Keratinocyte (primary cell): Measurements from ENCODE around the gene ULK4. TPM values are rescaled to one million over a fixed set of nuclear protein-coding genes. Genes with fewer than 3 reads are reported as not detected.

ENCODE experiments used
- DNase-seq: peaks from one replicate; pipeline ENCODE4 v3.0.0-alpha.2; 2011; ENCODE audit warnings: low read depth, missing footprints, low spot score
- FAIRE-seq: peaks from 2 replicates; lab custom pipeline; 2011; peaks lifted over from hg19 to GRCh38; lab: Jason Lieb, UNC
- H2AFZ ChIP-seq: 2 replicates; pipeline ENCODE4 v1.6.0; 2012; ENCODE audit warnings: low read length, control low read depth, inconsistent platforms; ENCODE audit not compliant: control insufficient read depth
- H3K27ac ChIP-seq: 2 replicates; pipeline ENCODE4 v1.5.1; 2011; ENCODE audit warnings: low read length; ENCODE audit not compliant: control insufficient read depth, insufficient read depth
- H3K27me3 ChIP-seq: 3 replicates; pipeline ENCODE4 v1.6.0; 2011; ENCODE audit warnings: low read length; ENCODE audit not compliant: control insufficient read depth, insufficient read depth; ENCODE audit errors: extremely low read depth
- H3K36me3 ChIP-seq, 2 experiments: 2 replicates in 1 of 2; 3 replicates in 1 of 2; pipeline ENCODE4 v1.5.1; 2011; ENCODE audit warnings: low read length in 2 of 2, mild to moderate bottlenecking in 1 of 2; ENCODE audit not compliant: control insufficient read depth in 2 of 2, insufficient read depth in 2 of 2; ENCODE audit errors: extremely low read depth in 1 of 2
- H3K4me1 ChIP-seq: 3 replicates; pipeline ENCODE4 v1.5.1; 2011; ENCODE audit warnings: low read length; ENCODE audit not compliant: control insufficient read depth, insufficient read depth; ENCODE audit errors: extremely low read depth
- H3K4me2 ChIP-seq: 3 replicates; pipeline ENCODE4 v1.6.0; 2011; ENCODE audit warnings: low read depth, low read length; ENCODE audit not compliant: control insufficient read depth, insufficient read depth; ENCODE audit errors: extremely low read depth
- H3K4me3 ChIP-seq, 3 experiments: fragments of 200-600 bp in 1 of 3; sonication (generic) in 1 of 3; 2 replicates in 2 of 3; 3 replicates in 1 of 3; pipeline ENCODE4 v1.5.1; 2011 to 2016; ENCODE audit warnings: low read length in 3 of 3, mild to moderate bottlenecking in 3 of 3, control low read depth in 2 of 3, inconsistent platforms in 1 of 3, low read depth in 1 of 3, mixed read lengths in 1 of 3, mixed run types in 1 of 3, moderate library complexity in 1 of 3; ENCODE audit not compliant: control insufficient read depth in 2 of 3, insufficient read depth in 2 of 3; ENCODE audit errors: extremely low read depth in 1 of 3
- H3K79me2 ChIP-seq: 2 replicates; pipeline ENCODE4 v1.6.0; 2012; ENCODE audit warnings: low read length; ENCODE audit not compliant: control insufficient read depth, insufficient read depth
- H3K9ac ChIP-seq: 3 replicates; pipeline ENCODE4 v1.6.0; 2011; ENCODE audit warnings: low read length; ENCODE audit not compliant: control insufficient read depth, insufficient read depth; ENCODE audit errors: extremely low read depth
- H3K9me1 ChIP-seq: 3 replicates; pipeline ENCODE4 v1.6.0; 2011; ENCODE audit warnings: low read length; ENCODE audit not compliant: control insufficient read depth, insufficient read depth; ENCODE audit errors: extremely low read depth
- H3K9me3 ChIP-seq: 2 replicates; pipeline ENCODE4 v1.5.1; 2012; ENCODE audit warnings: low read depth, low read length; ENCODE audit not compliant: control insufficient read depth
- H4K20me1 ChIP-seq: 3 replicates; pipeline ENCODE4 v1.6.0; 2011; ENCODE audit warnings: low read length; ENCODE audit not compliant: control insufficient read depth, insufficient read depth; ENCODE audit errors: extremely low read depth
- EZH2 ChIP-seq: IDR thresholded peaks from one replicate; pipeline ENCODE4 v1.6.1; 2012; ENCODE audit warnings: inconsistent platforms, mild to moderate bottlenecking, low read length, moderate library complexity
- dilution Hi-C: fragments of 300-500 bp; cut with MboI; formaldehyde crosslinking; loops from one replicate; pipeline ENCODE4 v1.7.0; 2020; ENCODE audit warnings: low sequenced_read_pairs; ENCODE audit not compliant: extremely low pct_ligation_motif_present
- polyA plus RNA-seq, 5 experiments: library from polyadenylated mRNA; depleted of rRNA in 3 of 5; stranded (reverse) in 3 of 5; stranded (forward) in 1 of 5; unstranded in 1 of 5; fragments of >200 nt; gene quantifications; 1 replicate in 1 of 5; 2 replicates in 3 of 5; 3 replicates in 1 of 5; pipeline versions ENCODE4 v1.2.1 to v1.2.3, GENCODE V29; 2011 to 2012; ENCODE audit warnings: missing spikeins in 2 of 5, low read depth in 1 of 5, low replicate concordance in 1 of 5
- TF ChIP-seq, protein P1 (sequence below), 3 experiments: IDR thresholded peaks in 1 of 3; conservative IDR thresholded peaks in 1 of 3; optimal IDR thresholded peaks in 1 of 3; 2 replicates in 2 of 3; 3 replicates in 1 of 3; pipeline versions ENCODE3 to v1.5.1; 2011; ENCODE audit warnings: low read length in 3 of 3, mild to moderate bottlenecking in 3 of 3, moderate library complexity in 2 of 3, control low read depth in 1 of 3, inconsistent platforms in 1 of 3; ENCODE audit not compliant: insufficient read depth in 2 of 3; ENCODE audit errors: extremely low read depth in 1 of 3

ULK4 gene
- polyA plus RNA-seq, 1 donor (not counting 4 experiments of a cell fraction or from before 2014, with no cell fraction given), result 6.1 TPM

DNA sequence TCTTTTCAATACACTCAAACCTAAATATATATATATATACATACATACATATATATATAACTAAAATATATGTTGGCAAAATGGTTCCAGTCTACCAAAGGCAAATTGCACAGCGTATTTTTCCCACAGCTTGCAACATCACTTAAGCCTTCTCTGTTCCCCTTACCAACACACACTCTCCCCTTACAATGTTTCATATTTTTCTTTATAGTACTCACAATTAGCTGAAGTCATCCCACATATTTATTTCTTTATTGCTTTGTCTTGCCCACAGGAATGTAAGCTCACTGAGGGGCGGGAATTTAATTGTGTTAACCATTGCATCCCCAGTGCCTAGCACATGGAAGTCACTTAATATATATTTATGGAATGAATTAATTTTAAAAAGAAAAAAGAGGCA is 288.3 kb downstream of the ULK4 start:
- Histone ChIP-seq H3K9me1 (no peaks in the 10 kb centered on the region), H3K9me3 (no peaks in the 10 kb centered on the region), H3K4me3 (no peak overlapping the region), H3K4me2 (no peak overlapping the region), H4K20me1 (no peaks in the 10 kb centered on the region), H3K27me3 (no peaks in the 10 kb centered on the region), H3K36me3 (no peaks in the 10 kb centered on the region), H3K4me1 (no peaks in the 10 kb centered on the region), H2AFZ (no peak overlapping the region), H3K27ac (no peak overlapping the region), H3K9ac (no peak overlapping the region), H3K79me2 (no peaks in the 10 kb centered on the region)
- dilution Hi-C loops, result no loop called here
- TF ChIP-seq, protein P1, sequence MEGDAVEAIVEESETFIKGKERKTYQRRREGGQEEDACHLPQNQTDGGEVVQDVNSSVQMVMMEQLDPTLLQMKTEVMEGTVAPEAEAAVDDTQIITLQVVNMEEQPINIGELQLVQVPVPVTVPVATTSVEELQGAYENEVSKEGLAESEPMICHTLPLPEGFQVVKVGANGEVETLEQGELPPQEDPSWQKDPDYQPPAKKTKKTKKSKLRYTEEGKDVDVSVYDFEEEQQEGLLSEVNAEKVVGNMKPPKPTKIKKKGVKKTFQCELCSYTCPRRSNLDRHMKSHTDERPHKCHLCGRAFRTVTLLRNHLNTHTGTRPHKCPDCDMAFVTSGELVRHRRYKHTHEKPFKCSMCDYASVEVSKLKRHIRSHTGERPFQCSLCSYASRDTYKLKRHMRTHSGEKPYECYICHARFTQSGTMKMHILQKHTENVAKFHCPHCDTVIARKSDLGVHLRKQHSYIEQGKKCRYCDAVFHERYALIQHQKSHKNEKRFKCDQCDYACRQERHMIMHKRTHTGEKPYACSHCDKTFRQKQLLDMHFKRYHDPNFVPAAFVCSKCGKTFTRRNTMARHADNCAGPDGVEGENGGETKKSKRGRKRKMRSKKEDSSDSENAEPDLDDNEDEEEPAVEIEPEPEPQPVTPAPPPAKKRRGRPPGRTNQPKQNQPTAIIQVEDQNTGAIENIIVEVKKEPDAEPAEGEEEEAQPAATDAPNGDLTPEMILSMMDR (optimal IDR thresholded peaks at IDR 0.05 in 1 of 3, IDR thresholded peaks at IDR 0.05 in 1 of 3, conservative IDR thresholded peaks at IDR 0.05 in 1 of 3; ENCODE audit: extremely low read depth in 1 of 3, insufficient read depth in 2 of 3, low read length in 3 of 3), result no peak
- TF ChIP-seq EZH2, result no peak
- FAIRE-seq (no peak), DNase-seq (no peak)

DNA sequence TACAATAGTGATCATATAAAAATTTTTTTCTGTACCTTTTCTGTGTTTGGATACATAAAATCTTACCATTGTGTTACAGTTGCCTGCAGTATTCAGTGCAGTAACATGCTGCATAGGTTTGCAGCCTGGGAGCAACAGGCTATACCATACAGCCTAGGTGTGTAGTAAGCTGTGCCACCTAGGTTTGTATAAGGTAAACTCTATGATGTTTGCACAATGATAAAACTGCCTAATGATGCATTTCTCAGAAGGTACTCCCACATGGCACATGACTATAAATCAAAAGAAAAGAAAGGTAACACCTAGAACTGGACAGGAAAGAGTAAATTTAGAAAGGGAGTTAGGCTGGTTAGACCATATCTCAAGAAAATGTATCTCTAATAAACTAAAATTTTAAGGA is 293.5 kb downstream of the ULK4 start:
- FAIRE-seq (no peak), DNase-seq (no peak)
- Histone ChIP-seq H3K27ac (no peak overlapping the region), H3K9me1 (no peaks in the 10 kb centered on the region), H2AFZ (no peak overlapping the region), H3K4me3 (no peak overlapping the region), H3K79me2 (no peaks in the 10 kb centered on the region), H3K4me2 (no peak overlapping the region), H3K9ac (no peak overlapping the region), H3K36me3 (no peaks in the 10 kb centered on the region), H3K27me3 (no peaks in the 10 kb centered on the region), H3K4me1 (no peaks in the 10 kb centered on the region), H4K20me1 (no peaks in the 10 kb centered on the region), H3K9me3 (peaks cover 5% of the 10 kb centered on the region)
- TF ChIP-seq, protein P1 (optimal IDR thresholded peaks at IDR 0.05 in 1 of 3, IDR thresholded peaks at IDR 0.05 in 1 of 3, conservative IDR thresholded peaks at IDR 0.05 in 1 of 3; ENCODE audit: extremely low read depth in 1 of 3, insufficient read depth in 2 of 3, low read length in 3 of 3), result no peak
- no peak for TF ChIP-seq EZH2
- dilution Hi-C loops, result no loop called here
